Measurements from ENCODE around the gene AGXT2. TPM values are rescaled to one million over a fixed set of nuclear protein-coding genes. Genes with fewer than 3 reads are reported as not detected.

The AGXT2 gene
- total RNA-seq, 1 donor from 2014 or later: not detected

GRCh38 chr5:35092703-35093102 is 45.0 kb upstream of the AGXT2 start:
- H3K4me1 Mint-ChIP-seq (ENCODE audit: low read depth): no peaks in the 10 kb centered on the region
- no peak overlapping the region for H3K27ac Mint-ChIP-seq (ENCODE audit: unreplicated experiment)
- H3K36me3 Mint-ChIP-seq (ENCODE audit: low read depth): no peaks in the 10 kb centered on the region
- TF ChIP-seq CTCF (IDR thresholded peaks at IDR 0.05): no peak
- no peak overlapping the region for H3K4me3 Mint-ChIP-seq (ENCODE audit: unreplicated experiment)
- H3K9me3 Mint-ChIP-seq (ENCODE audit: low read depth): no peaks in the 10 kb centered on the region
- peaks cover 20% of the 10 kb centered on the region for H3K27me3 Mint-ChIP-seq (ENCODE audit: low read depth)
- no peak for DNase-seq (ENCODE audit: low spot score)

- Mint-ChIP-seq H3K36me3 (ENCODE audit: low read depth) (no peaks in the 10 kb centered on the region), H3K4me1 (ENCODE audit: low read depth) (no peaks in the 10 kb centered on the region), H3K27ac (ENCODE audit: unreplicated experiment) (no peak overlapping the region), H3K9me3 (ENCODE audit: low read depth) (no peaks in the 10 kb centered on the region), H3K27me3 (ENCODE audit: low read depth) (peaks cover 18% of the 10 kb centered on the region), H3K4me3 (ENCODE audit: unreplicated experiment) (no peak overlapping the region)
- no peak for TF ChIP-seq CTCF (IDR thresholded peaks at IDR 0.05)
- no peak for DNase-seq (ENCODE audit: low spot score)
Measured at GRCh38 chr5:35091704-35092103, 44.0 kb upstream of the AGXT2 start.

- H3K4me3 Mint-ChIP-seq (ENCODE audit: unreplicated experiment): no peak overlapping the region
- no peaks in the 10 kb centered on the region for H3K4me1 Mint-ChIP-seq (ENCODE audit: low read depth)
- H3K27me3 Mint-ChIP-seq (ENCODE audit: low read depth): peaks cover 28% of the 10 kb centered on the region
- no peaks in the 10 kb centered on the region for H3K9me3 Mint-ChIP-seq (ENCODE audit: low read depth)
- no peaks in the 10 kb centered on the region for H3K36me3 Mint-ChIP-seq (ENCODE audit: low read depth)
- H3K27ac Mint-ChIP-seq (ENCODE audit: unreplicated experiment): no peak overlapping the region
- TF ChIP-seq CTCF (IDR thresholded peaks at IDR 0.05): peak; percentile 83
- DNase-seq (ENCODE audit: low spot score): no peak
Measured at GRCh38 chr5:35089334-35090314, 41.9 kb upstream of the AGXT2 start.

- no peak for TF ChIP-seq CTCF (IDR thresholded peaks at IDR 0.05)
- no peaks in the 10 kb centered on the region for H3K9me3 Mint-ChIP-seq (ENCODE audit: low read depth)
- H3K4me3 Mint-ChIP-seq (ENCODE audit: unreplicated experiment): no peak overlapping the region
- H3K36me3 Mint-ChIP-seq (ENCODE audit: low read depth): no peaks in the 10 kb centered on the region
- H3K27ac Mint-ChIP-seq (ENCODE audit: unreplicated experiment): no peak overlapping the region
- H3K27me3 Mint-ChIP-seq (ENCODE audit: low read depth): peaks cover 30% of the 10 kb centered on the region
- no peaks in the 10 kb centered on the region for H3K4me1 Mint-ChIP-seq (ENCODE audit: low read depth)
- DNase-seq (ENCODE audit: low spot score): no peak
Measured at GRCh38 chr5:35087991-35088390, 40.2 kb upstream of the AGXT2 start.

GRCh38 chr5:35083150-35083549 is 35.4 kb upstream of the AGXT2 start:
- Mint-ChIP-seq H3K4me3 (ENCODE audit: unreplicated experiment) (no peak overlapping the region), H3K9me3 (ENCODE audit: low read depth) (no peaks in the 10 kb centered on the region), H3K27me3 (ENCODE audit: low read depth) (peaks cover 29% of the 10 kb centered on the region), H3K4me1 (ENCODE audit: low read depth) (no peaks in the 10 kb centered on the region), H3K27ac (ENCODE audit: unreplicated experiment) (no peak overlapping the region), H3K36me3 (ENCODE audit: low read depth) (no peaks in the 10 kb centered on the region)
- no peak for TF ChIP-seq CTCF (IDR thresholded peaks at IDR 0.05)
- DNase-seq (ENCODE audit: low spot score): no peak

Measured in chondrocyte (in vitro differentiated cells).